Endothelial cell of hepatic sinusoid (primary cell): ENCODE measurements around the gene YJEFN3.

Experiments
- in situ Hi-C: cut with HindIII; loops from 2 replicates; pipeline ENCODE4 v1.10.0; 2017; ENCODE audit warnings: low sequenced_read_pairs

YJEFN3 gene

GRCh38 chr19:19515642-19516519, 12.8 kb upstream of the YJEFN3 start, which contains the start of gene NDUFA13:
Gene NDUFA13, plus strand, starts transcription at chr19:19516225. Its CDS starts 14 bp downstream, at chr19:19516239.
- in situ Hi-C loops: no loop called here

GRCh38 chr19:19517235-19517619, 11.5 kb upstream of the YJEFN3 start:
- in situ Hi-C loops: no loop called here

- in situ Hi-C loops: no loop called here
Measured at GRCh38 chr19:19520989-19521388, 7.7 kb upstream of the YJEFN3 start.

GRCh38 chr19:19523177-19523576, 5.5 kb upstream of the YJEFN3 start:
- in situ Hi-C loops: no loop called here

- in situ Hi-C loops: no loop called here
Measured at GRCh38 chr19:19524053-19524452, 4.7 kb upstream of the YJEFN3 start.

- in situ Hi-C loops: no loop called here
Measured at GRCh38 chr19:19525611-19526380, 2.9 kb upstream of the YJEFN3 start.

- in situ Hi-C loops: no loop called here
Measured at GRCh38 chr19:19526581-19527370, 1.9 kb upstream of the YJEFN3 start.

- in situ Hi-C loops: no loop called here
Measured at GRCh38 chr19:19527371-19527656, 1.4 kb upstream of the YJEFN3 start.

GRCh38 chr19:19527674-19528625, 761 bp upstream of the YJEFN3 start:
- in situ Hi-C loops: no loop called here

- in situ Hi-C loops: loop anchor here (5.0 to 10.0 kb wide), 3 partner anchors 62 to 195 kb away; partner anchors contain the start of gene ATP13A1
Measured at GRCh38 chr19:19529783-19530422, 1.2 kb downstream of the YJEFN3 start.

- in situ Hi-C loops: loop anchor here (5.0 to 10.0 kb wide), 3 partner anchors 62 to 196 kb away; partner anchors contain the start of gene ATP13A1
Measured at GRCh38 chr19:19530423-19530804, 1.7 kb downstream of the YJEFN3 start.

- in situ Hi-C loops: loop anchor here (5.0 to 10.0 kb wide), 3 partner anchors 61 to 196 kb away; partner anchors contain the start of gene ATP13A1
Measured at GRCh38 chr19:19530889-19531288, 2.2 kb downstream of the YJEFN3 start.

GRCh38 chr19:19531951-19532805, 3.5 kb downstream of the YJEFN3 start:
- in situ Hi-C loops: loop anchor here (5.0 to 10.0 kb wide), 3 partner anchors 60 to 197 kb away; partner anchors contain the start of gene ATP13A1

- in situ Hi-C loops: loop anchor here (5.0 to 10.0 kb wide), 3 partner anchors 59 to 198 kb away; partner anchors contain the start of gene ATP13A1
Measured at GRCh38 chr19:19532806-19533701, 4.3 kb downstream of the YJEFN3 start.

GRCh38 chr19:19533841-19534240, 5.1 kb downstream of the YJEFN3 start:
- in situ Hi-C loops: loop anchor here (5.0 to 10.0 kb wide), 3 partner anchors 58 to 199 kb away; partner anchors contain the start of gene ATP13A1

- in situ Hi-C loops: loop anchor here (5.0 to 10.0 kb wide), 3 partner anchors 58 to 200 kb away; partner anchors contain the start of gene ATP13A1
Measured at GRCh38 chr19:19534556-19535265, 6.0 kb downstream of the YJEFN3 start.
